ENCODE measurements around the gene TPSAB1.
"Not testable (repeated sequence)": the region's sequence is repeated elsewhere in the genome, so short reads cannot be mapped to it uniquely, and the experiment has no call there.

DNA sequence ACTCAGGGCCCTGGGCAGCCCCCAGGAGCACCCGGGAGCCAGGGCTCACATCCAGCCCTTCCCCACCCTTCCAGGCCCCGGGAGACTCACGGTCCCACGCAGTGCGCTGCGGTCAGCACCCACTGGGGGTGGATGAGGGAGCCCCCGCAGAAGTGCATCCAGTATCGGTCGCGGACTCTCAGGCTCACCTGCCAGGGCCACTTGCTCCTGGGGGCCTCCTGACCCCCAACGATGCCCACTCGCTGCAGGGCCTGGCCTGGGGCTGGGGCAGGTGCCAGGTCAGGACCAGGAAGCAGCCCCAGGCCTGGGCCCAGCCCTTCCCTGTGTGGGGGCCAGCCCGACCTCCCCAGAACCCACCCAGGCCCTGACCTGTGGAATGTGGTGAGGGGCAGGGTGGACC is 11.0 kb upstream of the TPSAB1 start:
- TF ChIP-seq, protein P1, sequence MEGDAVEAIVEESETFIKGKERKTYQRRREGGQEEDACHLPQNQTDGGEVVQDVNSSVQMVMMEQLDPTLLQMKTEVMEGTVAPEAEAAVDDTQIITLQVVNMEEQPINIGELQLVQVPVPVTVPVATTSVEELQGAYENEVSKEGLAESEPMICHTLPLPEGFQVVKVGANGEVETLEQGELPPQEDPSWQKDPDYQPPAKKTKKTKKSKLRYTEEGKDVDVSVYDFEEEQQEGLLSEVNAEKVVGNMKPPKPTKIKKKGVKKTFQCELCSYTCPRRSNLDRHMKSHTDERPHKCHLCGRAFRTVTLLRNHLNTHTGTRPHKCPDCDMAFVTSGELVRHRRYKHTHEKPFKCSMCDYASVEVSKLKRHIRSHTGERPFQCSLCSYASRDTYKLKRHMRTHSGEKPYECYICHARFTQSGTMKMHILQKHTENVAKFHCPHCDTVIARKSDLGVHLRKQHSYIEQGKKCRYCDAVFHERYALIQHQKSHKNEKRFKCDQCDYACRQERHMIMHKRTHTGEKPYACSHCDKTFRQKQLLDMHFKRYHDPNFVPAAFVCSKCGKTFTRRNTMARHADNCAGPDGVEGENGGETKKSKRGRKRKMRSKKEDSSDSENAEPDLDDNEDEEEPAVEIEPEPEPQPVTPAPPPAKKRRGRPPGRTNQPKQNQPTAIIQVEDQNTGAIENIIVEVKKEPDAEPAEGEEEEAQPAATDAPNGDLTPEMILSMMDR (IDR thresholded peaks at IDR 0.05): not testable (repeated sequence)
- not testable (repeated sequence) for TF ChIP-seq POLR2A (IDR thresholded peaks at IDR 0.05)

All from uterus (tissue), 2 donors.